GM19240 (cell line): Measurements from ENCODE around the gene NUP214.
"Not testable (repeated sequence)": the region's sequence is repeated elsewhere in the genome, so short reads cannot be mapped to it uniquely, and the experiment has no call there.

Experiments used
- DNase-seq: peaks from one replicate; pipeline ENCODE4 v3.0.0; 2011; ENCODE audit warnings: low spot score; ENCODE audit not compliant: insufficient read length

The NUP214 gene

DNA sequence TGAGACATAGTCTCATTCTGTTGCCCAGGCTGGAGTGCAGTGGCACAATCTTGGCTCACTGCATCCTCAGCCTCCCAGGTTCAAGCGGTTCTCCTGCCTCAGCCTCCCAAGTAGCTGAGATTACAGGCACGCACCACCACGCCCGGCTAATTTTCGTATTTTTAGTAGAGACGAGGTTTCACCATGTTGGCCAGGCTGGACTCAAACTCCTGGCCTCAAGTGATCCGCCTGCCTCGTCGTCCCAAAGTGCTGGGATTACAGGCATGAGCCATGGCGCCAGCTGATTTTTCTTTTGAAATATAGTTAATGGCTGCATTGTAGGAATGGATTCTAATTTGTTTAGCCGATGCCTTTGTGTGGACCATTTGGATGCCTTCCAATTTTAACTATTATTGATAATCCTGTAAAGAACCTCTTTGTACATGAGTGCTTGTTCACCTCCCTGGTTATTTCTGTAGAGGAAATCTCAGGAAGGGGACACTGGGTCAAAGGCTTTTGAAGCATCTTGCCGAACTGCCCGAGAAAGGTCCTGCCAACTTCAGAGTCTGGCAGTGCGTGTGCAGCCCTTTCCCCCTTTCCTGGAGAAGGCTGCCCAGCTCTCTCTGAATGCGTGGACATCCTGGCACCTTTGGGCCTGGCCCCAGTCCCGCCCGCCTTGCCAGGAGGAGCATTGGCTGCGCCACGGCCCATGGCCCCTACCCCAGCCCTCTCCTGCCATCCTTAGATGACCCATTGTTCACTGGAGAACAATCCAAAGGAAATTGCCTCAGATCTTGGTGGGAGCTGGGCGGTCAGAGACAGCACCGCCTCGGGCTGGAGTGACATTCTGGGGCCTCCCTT, 8.9 kb upstream of the NUP214 start:
- no peak for DNase-seq

DNA sequence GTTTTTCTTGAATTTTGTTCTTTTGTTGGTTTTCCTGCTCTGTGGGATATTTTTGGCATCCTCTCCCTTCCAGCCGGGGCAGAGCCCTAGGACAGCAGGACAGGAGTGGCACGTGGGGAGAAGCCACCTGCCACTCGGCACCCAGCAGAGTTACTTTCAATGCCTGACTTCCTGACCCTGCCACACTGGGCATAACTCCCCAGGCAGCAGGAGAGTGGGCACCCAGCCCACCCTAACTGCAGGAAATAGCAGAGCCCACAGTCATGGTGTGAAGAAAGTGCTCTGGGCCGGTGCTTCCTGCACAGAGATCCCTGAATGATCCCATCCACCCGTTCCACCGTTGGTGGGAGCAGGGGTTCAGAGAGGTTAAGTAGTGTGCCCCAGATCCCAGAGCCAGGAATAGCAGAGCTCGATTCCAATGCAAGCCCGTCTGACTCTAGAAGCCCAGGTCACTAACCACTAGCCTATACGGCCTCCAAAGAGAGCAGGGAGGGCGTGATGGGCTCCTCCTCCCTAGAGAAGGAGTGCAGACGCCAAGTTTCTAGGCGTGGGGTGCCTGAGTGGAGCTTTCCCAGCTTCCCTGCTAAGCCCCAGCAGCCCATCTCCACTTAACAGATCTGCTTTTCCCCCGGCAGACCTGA, 8.1 kb upstream of the NUP214 start:
- DNase-seq = no peak

DNA sequence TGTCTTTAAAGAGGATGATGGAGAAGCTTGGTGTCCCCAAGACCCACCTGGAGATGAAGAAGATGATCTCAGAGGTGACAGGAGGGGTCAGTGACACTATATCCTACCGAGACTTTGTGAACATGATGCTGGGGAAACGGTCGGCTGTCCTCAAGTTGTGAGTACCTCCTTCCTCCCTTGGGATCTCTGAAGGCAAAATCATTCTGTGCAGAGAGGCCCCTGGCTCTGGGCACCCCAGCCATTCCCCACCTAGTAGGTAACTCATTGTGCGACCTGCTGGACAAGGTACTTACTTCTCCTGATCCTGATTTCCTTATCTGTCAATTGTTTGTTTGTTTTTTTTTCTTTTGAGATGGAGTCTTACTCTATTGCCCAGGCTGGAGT, 7.6 kb upstream of the NUP214 start:
- no peak for DNase-seq

DNA sequence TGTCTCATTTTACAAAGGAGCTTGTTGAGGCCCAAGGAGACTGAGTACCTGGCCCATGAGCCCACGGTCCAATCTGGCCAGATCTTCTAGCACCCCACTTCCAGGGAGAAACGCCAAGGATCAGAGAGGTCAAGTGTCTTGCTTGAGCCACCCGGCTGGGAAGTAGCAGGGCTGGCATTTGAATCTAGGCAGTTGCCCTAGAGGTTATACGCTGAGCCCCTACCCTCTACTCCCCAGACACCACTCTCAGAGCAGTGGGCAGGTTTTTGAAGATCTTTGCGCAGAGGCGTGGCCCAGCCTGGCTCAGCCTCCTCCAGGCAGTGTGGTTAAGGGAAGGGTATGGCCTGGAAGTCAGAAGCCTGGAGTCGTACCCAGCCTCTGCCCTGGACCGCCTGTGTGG, 5.8 kb upstream of the NUP214 start:
- no peak for DNase-seq

DNA sequence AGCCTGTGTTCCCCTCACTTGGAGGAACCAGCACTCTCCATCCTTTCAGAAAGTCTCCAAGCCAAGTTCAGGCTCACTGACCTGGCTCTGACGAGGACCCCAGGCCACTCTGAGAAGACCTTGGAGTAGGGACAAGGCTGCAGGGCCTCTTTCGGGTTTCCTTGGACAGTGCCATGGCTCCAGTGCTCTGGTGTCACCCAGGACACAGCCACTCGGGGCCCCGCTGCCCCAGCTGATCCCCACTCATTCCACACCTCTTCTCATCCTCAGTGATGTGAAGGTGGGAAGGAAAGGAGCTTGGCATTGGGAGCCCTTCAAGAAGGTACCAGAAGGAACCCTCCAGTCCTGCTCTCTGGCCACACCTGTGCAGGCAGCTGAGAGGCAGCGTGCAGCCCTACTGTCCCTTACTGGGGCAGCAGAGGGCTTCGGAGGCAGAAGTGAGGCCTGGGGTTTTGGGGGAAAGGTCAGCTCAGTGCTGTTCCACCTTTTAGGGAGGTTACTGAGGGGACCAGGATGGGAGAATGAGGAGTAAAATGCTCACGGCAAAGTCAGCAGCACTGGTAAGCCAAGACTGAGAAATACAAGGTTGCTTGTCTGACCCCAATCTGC, 4.7 kb upstream of the NUP214 start:
- DNase-seq = no peak

DNA sequence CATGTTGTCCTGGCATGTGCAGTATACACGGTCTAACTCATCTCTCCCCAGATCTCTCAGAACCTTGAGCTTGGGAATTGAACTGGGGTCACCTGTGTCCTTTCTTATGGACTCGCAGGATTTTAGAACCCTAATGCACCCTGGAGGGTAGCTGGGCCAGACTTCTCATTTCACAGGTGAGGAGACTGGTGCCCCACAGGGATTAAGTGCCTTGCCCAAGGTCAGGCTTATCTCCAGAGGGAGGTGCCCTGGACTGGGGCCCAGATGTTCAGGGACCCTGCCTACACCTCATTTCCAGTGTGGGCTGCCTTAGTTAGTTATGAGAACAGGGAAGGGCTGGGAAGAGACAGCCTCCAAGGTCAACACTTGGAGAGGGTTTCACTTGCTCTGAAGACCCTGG, 4.0 kb upstream of the NUP214 start:
- no peak for DNase-seq

DNA sequence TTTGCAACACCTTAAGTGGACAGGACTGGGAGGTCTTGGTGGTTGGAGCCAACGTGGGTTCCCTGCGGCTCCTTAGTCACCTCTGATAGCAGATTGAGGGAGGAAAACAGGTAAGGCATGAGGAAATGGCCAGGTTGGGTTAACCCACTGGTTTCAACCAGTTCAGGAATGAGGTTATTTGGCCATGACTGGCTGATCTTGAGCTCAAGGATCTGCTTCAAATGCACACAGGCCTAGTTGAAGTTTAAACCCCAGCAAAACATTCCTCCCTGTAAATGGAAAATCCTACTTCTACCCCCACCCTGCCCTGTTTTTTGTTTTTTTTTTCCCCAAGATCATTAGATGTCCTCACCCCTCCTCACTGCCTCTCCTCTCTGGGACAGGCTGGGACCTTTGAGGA, 3.2 kb upstream of the NUP214 start:
- no peak for DNase-seq

DNA sequence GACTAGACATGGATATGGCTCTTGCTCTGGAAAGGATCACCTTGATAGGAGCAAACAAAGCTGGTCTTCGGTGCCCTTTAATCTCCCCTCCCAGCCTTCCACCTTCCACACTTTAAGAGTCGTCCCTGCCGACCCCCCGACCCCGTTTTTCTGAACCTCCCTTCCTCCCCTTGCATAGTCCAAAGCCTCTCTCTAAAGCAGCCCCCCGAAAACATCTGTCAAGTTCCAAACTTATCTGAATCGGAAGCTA, 423 bp upstream of the NUP214 start:
- no peak for DNase-seq

DNA sequence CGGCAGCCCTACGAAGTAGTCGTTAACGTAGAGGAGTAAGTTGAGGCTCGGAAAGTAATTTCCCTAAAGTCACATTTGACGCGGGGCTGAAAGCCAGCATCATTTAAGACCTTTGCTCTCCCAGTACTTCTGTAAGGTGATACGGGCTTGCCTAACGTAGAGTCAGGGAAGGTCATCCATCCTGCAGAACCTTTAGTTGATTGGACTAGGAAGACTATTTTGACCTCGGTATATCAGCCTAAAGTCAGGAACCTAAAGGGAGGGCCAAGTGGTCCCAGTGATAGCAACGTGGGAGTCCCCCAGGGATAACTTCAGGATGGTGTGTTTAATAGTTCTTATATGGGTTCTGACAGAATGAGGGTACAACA, 657 bp downstream of the NUP214 start:
- DNase-seq = no peak

DNA sequence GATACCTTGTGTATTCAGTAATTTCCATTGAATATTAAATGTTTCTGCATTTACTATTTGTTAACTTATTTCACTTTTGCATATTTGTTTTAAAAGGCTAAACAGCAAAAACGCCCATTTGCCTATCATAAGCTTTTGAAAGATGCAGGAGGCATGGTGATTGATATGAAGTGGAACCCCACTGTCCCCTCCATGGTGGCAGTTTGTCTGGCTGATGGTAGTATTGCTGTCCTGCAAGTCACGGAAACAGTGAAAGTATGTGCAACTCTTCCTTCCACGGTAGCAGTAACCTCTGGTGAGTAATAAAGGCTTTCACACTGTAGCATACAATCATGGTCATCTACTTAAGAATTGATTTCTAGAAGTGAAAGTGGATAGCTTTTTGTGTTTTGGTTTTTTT, 3.8 kb downstream of the NUP214 start:
- DNase-seq = no peak

DNA sequence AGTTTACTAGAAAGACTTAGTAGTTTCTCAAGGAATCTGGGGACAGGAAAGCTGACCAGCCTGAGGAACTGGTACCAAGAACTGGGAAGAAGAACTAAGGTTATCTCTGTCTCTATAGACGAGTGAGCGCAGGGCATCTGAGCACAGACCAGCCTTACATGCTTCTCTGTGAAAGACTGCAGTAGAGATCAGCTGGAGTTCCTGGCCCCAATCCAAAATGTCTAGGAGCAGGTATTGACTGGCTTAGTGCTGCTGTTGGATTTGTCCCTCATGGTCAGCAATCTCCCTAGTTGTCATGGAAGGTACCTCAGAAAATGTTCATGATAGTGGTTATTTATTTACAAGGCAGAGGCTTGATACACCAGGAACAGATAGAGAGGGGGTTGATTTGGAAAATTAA, 13.3 kb downstream of the NUP214 start:
- DNase-seq = no peak

DNA sequence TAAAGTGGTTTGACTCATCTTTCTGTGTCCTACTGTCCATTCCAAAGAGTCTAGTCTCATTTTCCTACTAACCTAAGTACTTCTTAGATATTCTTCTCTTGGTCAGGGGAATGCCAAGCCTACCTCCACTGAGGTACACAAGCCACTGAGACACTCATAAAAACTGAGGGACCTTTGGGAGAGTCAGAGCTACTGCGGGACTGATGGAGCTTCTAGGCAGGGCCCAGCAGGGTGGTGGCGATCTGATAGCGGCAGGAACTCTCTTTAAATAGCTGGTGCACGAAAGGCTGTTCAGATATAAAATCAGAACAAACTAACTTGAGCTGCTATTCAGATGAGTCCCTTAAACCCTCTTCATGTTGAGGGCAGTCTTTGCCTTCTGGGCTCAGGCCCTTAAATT, 14.7 kb downstream of the NUP214 start:
- no peak for DNase-seq

DNA sequence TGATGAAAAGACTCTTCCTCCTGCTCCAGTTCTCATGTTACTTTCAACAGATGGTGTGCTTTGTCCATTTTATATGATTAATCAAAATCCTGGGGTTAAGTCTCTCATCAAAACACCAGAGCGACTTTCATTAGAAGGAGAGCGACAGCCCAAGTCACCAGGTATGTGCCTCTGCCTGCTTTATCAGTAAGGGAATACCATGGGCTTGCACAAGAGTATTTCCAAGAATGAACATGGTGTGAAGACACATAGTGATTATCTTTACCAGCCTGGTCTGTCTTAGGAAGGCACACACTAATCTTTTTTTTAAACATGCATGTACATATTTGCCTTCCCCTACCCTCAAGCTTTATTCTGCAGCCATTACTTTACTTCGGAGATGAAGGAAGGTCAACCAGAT, 15.2 kb downstream of the NUP214 start:
- DNase-seq = no peak

DNA sequence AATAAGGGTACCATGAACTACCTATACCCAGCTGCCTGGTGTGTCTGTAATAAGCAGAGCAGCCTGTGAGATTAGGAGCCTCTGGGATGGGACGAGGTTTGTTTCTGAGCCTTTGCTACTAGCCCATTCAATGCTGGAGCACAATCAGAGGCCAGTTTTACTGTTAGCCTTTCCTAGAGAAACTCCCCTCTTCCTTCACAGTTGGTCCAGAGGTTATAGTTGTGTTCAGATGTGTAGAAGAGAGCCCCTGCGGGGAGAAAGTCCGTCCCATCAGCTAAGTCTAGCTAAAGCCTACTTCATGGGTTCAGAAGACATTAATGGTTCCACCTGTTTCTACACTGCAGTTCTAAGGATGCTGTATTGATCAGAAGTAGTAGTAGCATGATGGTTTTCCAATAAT, 16.8 kb downstream of the NUP214 start:
- no peak for DNase-seq

DNA sequence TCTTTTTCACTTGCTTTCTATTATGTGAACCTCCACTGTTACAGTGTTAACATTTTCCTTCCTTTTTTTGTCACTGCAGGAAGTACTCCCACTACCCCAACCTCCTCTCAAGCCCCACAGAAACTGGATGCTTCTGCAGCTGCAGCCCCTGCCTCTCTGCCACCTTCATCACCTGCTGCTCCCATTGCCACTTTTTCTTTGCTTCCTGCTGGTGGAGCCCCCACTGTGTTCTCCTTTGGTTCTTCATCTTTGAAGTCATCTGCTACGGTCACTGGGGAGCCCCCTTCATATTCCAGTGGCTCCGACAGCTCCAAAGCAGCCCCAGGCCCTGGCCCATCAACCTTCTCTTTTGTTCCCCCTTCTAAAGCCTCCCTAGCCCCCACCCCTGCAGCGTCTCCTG, 18.8 kb downstream of the NUP214 start:
- DNase-seq = no peak

DNA sequence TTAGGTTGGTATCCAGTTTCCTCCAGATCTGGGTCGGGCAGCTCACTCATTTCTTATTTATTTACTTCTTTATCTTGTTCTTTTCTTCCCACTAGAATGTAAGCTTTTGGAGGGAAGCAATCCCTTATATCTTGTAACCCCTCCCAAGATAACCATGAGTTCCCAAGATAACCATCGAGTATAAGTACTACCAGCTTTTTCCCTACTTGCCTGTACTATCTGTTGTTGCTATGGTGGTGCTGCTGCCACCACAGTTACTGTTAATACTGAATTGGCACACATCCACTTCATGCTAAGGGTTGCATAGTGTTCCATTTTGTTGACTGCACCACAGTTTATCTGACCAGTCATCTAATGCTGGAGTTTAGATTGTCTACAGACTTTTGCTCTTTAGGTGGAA, 19.9 kb downstream of the NUP214 start:
- DNase-seq = no peak

DNA sequence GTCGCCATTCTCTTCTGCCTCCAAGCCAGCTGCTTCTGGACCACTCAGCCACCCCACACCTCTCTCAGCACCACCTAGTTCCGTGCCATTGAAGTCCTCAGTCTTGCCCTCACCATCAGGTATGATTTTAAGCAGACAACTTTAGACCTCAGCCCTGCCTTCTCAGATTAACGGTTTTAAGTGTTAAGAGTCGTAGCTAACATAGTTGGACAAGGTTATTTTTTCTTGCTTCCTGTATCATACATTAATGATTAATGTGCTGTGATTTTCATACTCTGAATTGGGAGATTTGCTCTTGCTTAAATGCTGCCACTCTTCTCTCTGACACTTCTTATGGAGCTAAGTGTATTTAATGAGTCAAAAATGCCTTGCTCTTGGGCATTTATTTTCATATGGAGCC, 20.8 kb downstream of the NUP214 start:
- DNase-seq = no peak

DNA sequence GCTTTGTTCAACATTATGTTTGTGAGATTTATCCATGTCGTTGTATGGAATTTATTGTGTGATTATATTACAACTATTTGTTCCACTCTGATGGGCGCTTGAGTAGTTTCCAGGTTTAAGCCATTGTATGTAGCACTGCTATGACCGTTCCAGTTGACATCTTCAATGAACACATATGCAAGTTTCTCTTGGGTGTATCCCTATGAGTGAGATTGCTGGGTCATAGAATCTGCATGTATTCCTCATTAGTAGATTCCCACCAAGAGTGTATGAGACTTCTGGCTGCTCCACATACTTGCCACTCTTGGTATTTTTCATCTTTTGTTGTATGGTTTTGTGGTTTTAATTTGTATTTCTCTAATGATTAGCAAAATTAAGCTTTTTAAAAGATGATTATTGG, 22.9 kb downstream of the NUP214 start:
- DNase-seq = no peak

DNA sequence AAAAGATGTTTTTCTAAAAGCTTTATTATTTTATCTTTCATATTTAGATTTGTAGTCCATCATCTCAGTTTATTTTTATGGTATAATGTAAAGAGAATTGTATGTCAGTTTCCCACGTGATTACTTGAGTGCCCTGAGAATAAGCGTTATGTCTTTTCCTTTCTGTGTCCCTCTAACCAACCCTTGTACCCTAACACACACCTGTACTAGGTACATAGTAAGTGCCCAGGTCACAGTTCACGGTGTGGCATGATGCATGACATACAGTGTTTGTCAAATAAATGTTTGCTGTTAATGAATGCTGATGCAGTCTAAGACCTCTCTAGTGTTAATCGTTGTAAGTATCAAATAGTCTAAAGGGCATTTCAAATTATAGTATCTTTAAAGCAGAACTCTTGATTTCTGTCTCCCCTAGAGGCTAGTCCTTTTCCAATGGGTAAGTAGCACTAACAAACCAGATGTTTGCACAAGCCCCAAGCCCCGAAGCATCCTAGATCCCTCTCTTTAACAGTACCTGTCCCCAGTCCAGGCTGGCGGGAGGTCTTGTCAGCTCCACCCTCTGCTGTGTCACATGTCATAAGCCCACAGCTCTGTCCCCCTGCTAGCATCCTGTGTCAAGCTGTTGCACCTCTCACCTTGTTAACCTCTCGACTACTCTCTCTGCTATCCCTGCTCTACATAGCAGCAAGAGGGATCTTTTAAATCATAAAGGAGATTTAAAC, 23.7 kb downstream of the NUP214 start:
- DNase-seq = no peak

DNA sequence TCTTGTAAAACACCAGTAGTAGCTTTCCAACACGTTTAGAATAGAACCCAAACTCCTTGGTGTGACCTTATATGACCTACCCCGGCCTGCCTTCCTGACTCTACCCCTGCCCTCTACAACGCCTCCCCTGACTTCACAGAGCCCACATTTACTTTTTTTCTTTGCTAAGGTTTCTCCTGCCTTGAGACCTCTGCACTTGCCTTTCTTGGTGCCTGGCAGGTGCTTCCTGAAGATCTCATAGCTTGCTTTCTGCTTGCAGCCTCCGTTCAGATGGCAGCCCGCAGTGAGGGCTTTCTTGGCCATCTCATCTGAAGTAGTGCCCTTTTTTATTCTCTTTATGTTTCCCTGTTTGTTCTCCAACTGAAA, 24.3 kb downstream of the NUP214 start:
- DNase-seq = no peak

DNA sequence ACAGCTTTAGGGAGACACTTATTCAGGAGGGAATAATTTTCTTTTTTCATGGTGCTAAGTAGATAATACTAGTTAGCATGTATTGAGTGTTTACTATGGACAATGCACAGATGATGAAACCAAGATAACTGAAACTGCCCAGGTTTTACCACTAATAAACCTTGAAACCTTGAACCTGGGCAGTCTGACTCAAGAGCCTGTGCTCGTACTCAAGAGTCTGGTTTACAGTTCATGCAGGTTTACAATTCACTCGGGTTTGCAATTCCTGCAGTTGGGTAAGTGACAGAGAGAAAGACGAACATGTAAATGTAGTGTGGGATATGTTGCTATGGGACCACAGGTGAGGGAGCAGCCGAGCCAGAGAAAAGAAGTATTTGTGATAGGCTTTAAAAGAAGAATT, 28.2 kb downstream of the NUP214 start:
- DNase-seq = no peak

DNA sequence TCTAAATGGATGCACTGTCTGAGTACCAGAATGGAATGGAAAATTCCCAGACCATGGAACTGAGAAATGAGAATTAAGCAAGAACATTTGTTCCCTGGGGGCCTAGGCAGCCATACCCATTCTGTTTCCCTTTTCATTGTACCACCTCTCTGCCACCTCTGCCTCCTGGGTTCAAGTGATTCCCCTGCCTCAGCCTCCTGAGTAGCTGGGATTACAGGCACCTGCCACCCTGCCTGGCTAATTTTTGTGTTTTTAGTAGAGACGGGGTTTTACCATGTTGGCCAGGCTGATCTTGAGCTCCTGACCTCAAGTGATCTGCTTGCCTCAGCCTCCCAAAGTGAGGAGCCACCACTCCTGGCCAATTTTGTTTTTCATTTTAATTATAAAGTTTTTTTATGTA, 33.3 kb downstream of the NUP214 start:
- DNase-seq = not testable (repeated sequence)
